Neural progenitor cell (in vitro differentiated cells): ENCODE data around the gene TCEANC. TPM values are rescaled to one million over a fixed set of nuclear protein-coding genes. Genes with fewer than 3 reads are reported as not detected.
"Not testable (repeated sequence)": the region's sequence is repeated elsewhere in the genome, so short reads cannot be mapped to it uniquely, and the experiment has no call there.

Source experiments
- DNase-seq: peaks from one replicate; pipeline ENCODE4 v3.0.0-alpha.2; 2016; ENCODE audit warnings: low spot score
- H2AFZ ChIP-seq: fragments of 200-600 bp; sonication (generic); replicated peaks from 2 replicates; pipeline ENCODE4 v1.6.1; 2016; ENCODE audit warnings: antibody characterized with exemption
- H3F3A ChIP-seq: fragments of 200-600 bp; sonication (generic); 2 replicates; pipeline ENCODE4 v1.6.1; 2016; ENCODE audit warnings: antibody characterized with exemption, low read depth
- H3K27ac ChIP-seq: fragments of 200-600 bp; sonication (generic); 2 replicates; pipeline ENCODE4 v1.5.1; 2016; ENCODE audit warnings: mild to moderate bottlenecking
- H3K27me3 ChIP-seq: fragments of 200-600 bp; sonication (generic); 2 replicates; pipeline ENCODE4 v1.6.1; 2016; ENCODE audit warnings: mild to moderate bottlenecking, moderate library complexity
- H3K36me3 ChIP-seq: fragments of 200-600 bp; sonication (generic); 2 replicates; pipeline ENCODE4 v1.5.1; 2016
- H3K4me1 ChIP-seq: fragments of 200-600 bp; sonication (generic); 2 replicates; pipeline ENCODE4 v1.6.1; 2016; ENCODE audit warnings: mixed run types
- H3K4me2 ChIP-seq: fragments of 200-600 bp; sonication (generic); 2 replicates; pipeline ENCODE4 v1.6.1; 2016
- H3K4me3 ChIP-seq: fragments of 200-600 bp; sonication (generic); 2 replicates; pipeline ENCODE4 v1.5.1; 2016
- H3K79me2 ChIP-seq: fragments of 200-600 bp; sonication (generic); 2 replicates; pipeline ENCODE4 v1.6.1; 2016; ENCODE audit warnings: low read depth
- H3K9ac ChIP-seq: fragments of 200-600 bp; sonication (generic); 2 replicates; pipeline ENCODE4 v1.6.1; 2016
- H3K9me3 ChIP-seq: fragments of 200-600 bp; sonication (generic); 2 replicates; pipeline ENCODE4 v1.5.1; 2016; ENCODE audit warnings: low read depth
- H4K20me1 ChIP-seq: fragments of 200-600 bp; sonication (generic); 2 replicates; pipeline ENCODE4 v1.6.1; 2016; ENCODE audit warnings: low read depth
- H3K27ac Mint-ChIP-seq: 3 replicates; pipeline ENCODE4 v1.8.0; 2021; ENCODE audit warnings: mixed read lengths
- H3K27me3 Mint-ChIP-seq: 2 replicates; pipeline ENCODE4 v1.8.0; 2022; ENCODE audit warnings: low read depth, mild to moderate bottlenecking, inconsistent platforms, moderate library complexity, mixed read lengths; ENCODE audit not compliant: insufficient read depth
- H3K36me3 Mint-ChIP-seq: 3 replicates; pipeline ENCODE4 v1.8.0; 2021; ENCODE audit warnings: mixed read lengths
- H3K4me1 Mint-ChIP-seq: 3 replicates; pipeline ENCODE4 v1.8.0; 2021; ENCODE audit warnings: mixed read lengths
- H3K4me3 Mint-ChIP-seq: 3 replicates; pipeline ENCODE4 v1.8.0; 2021; ENCODE audit warnings: mild to moderate bottlenecking, moderate library complexity, mixed read lengths
- H3K9me3 Mint-ChIP-seq: 3 replicates; pipeline ENCODE4 v1.8.0; 2020; ENCODE audit warnings: mixed read lengths
- EZH2 ChIP-seq: fragments of 200-600 bp; sonication (generic); IDR thresholded peaks from 2 replicates; pipeline ENCODE4 v1.6.1; 2017; ENCODE audit warnings: antibody characterized with exemption, mild to moderate bottlenecking, moderate library complexity
- EZH2phosphoT487 ChIP-seq: fragments of 200-600 bp; sonication (generic); IDR thresholded peaks from 2 replicates; pipeline ENCODE4 v1.6.1; 2017; ENCODE audit warnings: antibody characterized with exemption
- total RNA-seq: library from RNA; depleted of rRNA; stranded (reverse); fragments of >200 nt; gene quantifications from 2 replicates; pipeline ENCODE4 v1.2.3, GENCODE V29; 2015; ENCODE audit warnings: low replicate concordance
- TF ChIP-seq, protein P1 (sequence below): fragments of 200-600 bp; sonication (generic); IDR thresholded peaks from 2 replicates; pipeline ENCODE4 v1.5.1; 2017; ENCODE audit warnings: antibody characterized with exemption, mild to moderate bottlenecking

The TCEANC gene
- total RNA-seq, 1 donor from 2014 or later = 6.8 TPM

- Mint-ChIP-seq H3K4me3 (no peak overlapping the region), H3K27me3 (no peaks in the 10 kb centered on the region), H3K9me3 (no peaks in the 10 kb centered on the region), H3K4me1 (no peaks in the 10 kb centered on the region), H3K27ac (no peak overlapping the region), H3K36me3 (no peaks in the 10 kb centered on the region)
- no peak for TF ChIP-seq EZH2
- TF ChIP-seq EZH2phosphoT487 = no peak
- TF ChIP-seq, protein P1, sequence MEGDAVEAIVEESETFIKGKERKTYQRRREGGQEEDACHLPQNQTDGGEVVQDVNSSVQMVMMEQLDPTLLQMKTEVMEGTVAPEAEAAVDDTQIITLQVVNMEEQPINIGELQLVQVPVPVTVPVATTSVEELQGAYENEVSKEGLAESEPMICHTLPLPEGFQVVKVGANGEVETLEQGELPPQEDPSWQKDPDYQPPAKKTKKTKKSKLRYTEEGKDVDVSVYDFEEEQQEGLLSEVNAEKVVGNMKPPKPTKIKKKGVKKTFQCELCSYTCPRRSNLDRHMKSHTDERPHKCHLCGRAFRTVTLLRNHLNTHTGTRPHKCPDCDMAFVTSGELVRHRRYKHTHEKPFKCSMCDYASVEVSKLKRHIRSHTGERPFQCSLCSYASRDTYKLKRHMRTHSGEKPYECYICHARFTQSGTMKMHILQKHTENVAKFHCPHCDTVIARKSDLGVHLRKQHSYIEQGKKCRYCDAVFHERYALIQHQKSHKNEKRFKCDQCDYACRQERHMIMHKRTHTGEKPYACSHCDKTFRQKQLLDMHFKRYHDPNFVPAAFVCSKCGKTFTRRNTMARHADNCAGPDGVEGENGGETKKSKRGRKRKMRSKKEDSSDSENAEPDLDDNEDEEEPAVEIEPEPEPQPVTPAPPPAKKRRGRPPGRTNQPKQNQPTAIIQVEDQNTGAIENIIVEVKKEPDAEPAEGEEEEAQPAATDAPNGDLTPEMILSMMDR = no peak
- H3F3A ChIP-seq = no peaks in the 10 kb centered on the region
- H3K9ac ChIP-seq = no peak overlapping the region
- H3K9me3 ChIP-seq = no peaks in the 10 kb centered on the region
- H2AFZ ChIP-seq = no peak overlapping the region
- H3K27ac ChIP-seq = no peak overlapping the region
- DNase-seq = no peak
- H3K4me1 ChIP-seq = no peaks in the 10 kb centered on the region
- H3K79me2 ChIP-seq = no peaks in the 10 kb centered on the region
- H3K27me3 ChIP-seq = no peaks in the 10 kb centered on the region
- H3K4me2 ChIP-seq = no peak overlapping the region
- H4K20me1 ChIP-seq = no peaks in the 10 kb centered on the region
- no peak overlapping the region for H3K4me3 ChIP-seq
- H3K36me3 ChIP-seq = no peaks in the 10 kb centered on the region
Observed at GRCh38 chrX:13622401-13622964, 30.5 kb upstream of the TCEANC start.

GRCh38 chrX:13627306-13627705, 25.6 kb upstream of the TCEANC start:
- Histone ChIP-seq H3K27ac (no peak overlapping the region), H3K27me3 (no peaks in the 10 kb centered on the region), H3K36me3 (no peaks in the 10 kb centered on the region), H2AFZ (no peak overlapping the region), H4K20me1 (no peaks in the 10 kb centered on the region), H3F3A (no peaks in the 10 kb centered on the region), H3K9me3 (peaks cover 6% of the 10 kb centered on the region), H3K9ac (no peak overlapping the region), H3K4me1 (no peaks in the 10 kb centered on the region), H3K4me2 (no peak overlapping the region), H3K4me3 (no peak overlapping the region), H3K79me2 (no peaks in the 10 kb centered on the region)
- Mint-ChIP-seq H3K9me3 (peaks cover 8% of the 10 kb centered on the region), H3K36me3 (no peaks in the 10 kb centered on the region), H3K27ac (no peak overlapping the region), H3K27me3 (no peaks in the 10 kb centered on the region), H3K4me1 (no peaks in the 10 kb centered on the region), H3K4me3 (no peak overlapping the region)
- no peak for DNase-seq
- TF ChIP-seq, protein P1 = no peak
- TF ChIP-seq EZH2phosphoT487 (no peak), EZH2 (no peak)

DNA sequence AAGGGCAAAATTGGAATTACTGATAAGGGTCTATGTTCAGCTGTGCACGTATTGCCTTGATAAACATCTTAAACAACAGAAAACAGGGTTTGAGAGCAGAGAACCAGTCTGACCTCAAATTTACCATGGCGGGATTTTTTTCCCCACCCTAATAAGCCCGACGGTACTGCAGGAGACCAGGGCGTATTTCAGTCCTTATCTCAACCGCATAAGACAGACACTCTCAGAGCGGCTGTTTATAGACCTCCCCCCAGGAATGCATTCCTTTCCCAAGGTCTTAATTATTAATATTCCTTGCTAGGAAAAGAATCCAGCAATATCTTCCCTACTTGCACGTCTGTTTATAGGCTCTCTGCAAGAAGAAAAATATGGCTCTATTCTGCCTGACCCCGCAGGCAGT, 15.7 kb upstream of the TCEANC start:
- H3K36me3 Mint-ChIP-seq, H3K9me3 ChIP-seq, H3K27me3 Mint-ChIP-seq, DNase-seq, H3K4me3 Mint-ChIP-seq, H3K27me3 ChIP-seq, H3K4me2 ChIP-seq, H3K4me3 ChIP-seq, H3K27ac Mint-ChIP-seq, H3K79me2 ChIP-seq, H3K9ac ChIP-seq, H4K20me1 ChIP-seq, H3K36me3 ChIP-seq, H3F3A ChIP-seq, H3K4me1 Mint-ChIP-seq, H3K27ac ChIP-seq, H3K4me1 ChIP-seq, H2AFZ ChIP-seq: not testable (repeated sequence)
- H3K9me3 Mint-ChIP-seq = peaks cover 18% of the 10 kb centered on the region

DNA sequence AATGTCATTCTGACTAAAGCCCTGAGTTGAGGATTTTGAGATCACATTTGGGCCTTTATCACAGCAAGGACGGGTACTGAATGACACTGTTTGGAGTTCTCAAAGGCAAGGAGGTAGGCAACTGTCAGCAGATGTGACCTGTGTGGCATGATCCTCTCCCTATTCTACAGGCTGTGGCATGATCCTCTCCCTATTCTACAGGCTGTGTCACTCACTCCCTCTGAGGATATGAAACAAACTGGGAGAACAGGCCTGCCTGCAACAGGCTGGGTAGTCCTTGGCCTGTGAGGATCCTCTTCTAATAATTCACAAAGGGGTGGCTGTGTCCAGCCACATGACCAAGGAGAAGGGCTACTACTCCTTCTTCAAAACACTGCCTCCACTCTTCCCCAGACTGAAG, 14.9 kb upstream of the TCEANC start:
- H2AFZ ChIP-seq = no peak overlapping the region
- H3K4me1 ChIP-seq = no peaks in the 10 kb centered on the region
- no peaks in the 10 kb centered on the region for H3K79me2 ChIP-seq
- H3K36me3 ChIP-seq = no peaks in the 10 kb centered on the region
- Mint-ChIP-seq H3K27me3 (no peaks in the 10 kb centered on the region), H3K4me3 (no peak overlapping the region), H3K27ac (no peak overlapping the region), H3K36me3 (no peaks in the 10 kb centered on the region), H3K9me3 (peaks cover 16% of the 10 kb centered on the region), H3K4me1 (no peaks in the 10 kb centered on the region)
- H4K20me1 ChIP-seq = no peaks in the 10 kb centered on the region
- H3K27me3 ChIP-seq = no peaks in the 10 kb centered on the region
- H3K9me3 ChIP-seq = no peaks in the 10 kb centered on the region
- H3F3A ChIP-seq = no peaks in the 10 kb centered on the region
- no peak overlapping the region for H3K27ac ChIP-seq
- H3K4me2 ChIP-seq = no peak overlapping the region
- no peak overlapping the region for H3K9ac ChIP-seq
- DNase-seq = no peak
- H3K4me3 ChIP-seq = no peak overlapping the region
- TF ChIP-seq EZH2 (no peak), EZH2phosphoT487 (no peak)
- TF ChIP-seq, protein P1 = no peak
